ENCODE measurements around the gene SEL1L2.

GRCh38 chr20:13913572-13913971, 76.8 kb downstream of the SEL1L2 start:
- TF ChIP-seq CTCF (IDR thresholded peaks at IDR 0.05) (no peak), POLR2A (IDR thresholded peaks at IDR 0.05) (no peak), EP300 (IDR thresholded peaks at IDR 0.05; ENCODE audit: low read depth) (no peak), POLR2AphosphoS5 (IDR thresholded peaks at IDR 0.05) (no peak)
